CD14-positive monocyte (primary cell): ENCODE data around the gene TMEFF2. TPM values are rescaled to one million over a fixed set of nuclear protein-coding genes. Genes with fewer than 3 reads are reported as not detected.

Experiments
- DNase-seq, 3 donors: peaks; one replicate each; pipeline ENCODE4 v3.0.0-alpha.2; 2011 to 2022
- H2AFZ ChIP-seq: 2 replicates; pipeline ENCODE4 v1.6.0; 2012; ENCODE audit warnings: mild to moderate bottlenecking, low read depth, low read length, inconsistent platforms; ENCODE audit not compliant: insufficient read depth, poor library complexity, severe bottlenecking
- H3K27ac ChIP-seq, 2 donors: 1 replicate in 1 of 2; 2 replicates in 1 of 2; pipeline ENCODE4 v1.5.1; 2012 to 2013; ENCODE audit warnings: low read length in 2 of 2, control low read depth in 1 of 2, inconsistent platforms in 1 of 2, low read depth in 1 of 2, mild to moderate bottlenecking in 1 of 2
- H3K27me3 ChIP-seq, 2 donors: one replicate each; pipeline versions ENCODE4 v1.6.0 to v1.6.1; 2011 to 2013; ENCODE audit warnings: low read length in 2 of 2; ENCODE audit not compliant: control insufficient read depth in 2 of 2, insufficient read depth in 2 of 2
- H3K36me3 ChIP-seq, 2 donors: replicated peaks in 1 of 2; 1 replicate in 1 of 2; 2 replicates in 1 of 2; pipeline versions ENCODE4 v1.5.1 to v1.6.1; 2012 to 2013; ENCODE audit warnings: low read length in 2 of 2, control low read depth in 1 of 2, inconsistent platforms in 1 of 2, mild to moderate bottlenecking in 1 of 2; ENCODE audit not compliant: insufficient read depth in 2 of 2, control insufficient read depth in 1 of 2
- H3K4me1 ChIP-seq, 2 donors: 1 replicate in 1 of 2; 2 replicates in 1 of 2; pipeline versions ENCODE4 v1.5.1 to v1.6.1; 2012 to 2013; ENCODE audit warnings: low read length in 2 of 2, control low read depth in 1 of 2, inconsistent platforms in 1 of 2, mild to moderate bottlenecking in 1 of 2, moderate library complexity in 1 of 2; ENCODE audit not compliant: insufficient read depth in 2 of 2, control insufficient read depth in 1 of 2
- H3K4me2 ChIP-seq: replicated peaks from 2 replicates; pipeline ENCODE3; 2012; ENCODE audit warnings: low read length, moderate library complexity, mild to moderate bottlenecking; ENCODE audit not compliant: poor library complexity, severe bottlenecking; ENCODE audit errors: extremely low read depth
- H3K4me3 ChIP-seq, 3 experiments: fragments of 200-600 bp in 1 of 3; sonication (generic) in 1 of 3; replicated peaks in 1 of 3; 1 replicate in 2 of 3; 2 replicates in 1 of 3; pipeline ENCODE4 v1.5.1; 2011 to 2013; ENCODE audit warnings: low read length in 3 of 3, mild to moderate bottlenecking in 3 of 3, control low read depth in 2 of 3, low read depth in 2 of 3, inconsistent platforms in 1 of 3, moderate library complexity in 1 of 3
- H3K79me2 ChIP-seq: 2 replicates; pipeline ENCODE4 v1.6.0; 2012; ENCODE audit warnings: mild to moderate bottlenecking, control low read depth, inconsistent platforms, low read length, moderate library complexity; ENCODE audit not compliant: insufficient read depth
- H3K9ac ChIP-seq: 2 replicates; pipeline ENCODE4 v1.6.0; 2017; ENCODE audit warnings: low read length, mild to moderate bottlenecking; ENCODE audit not compliant: insufficient read depth, poor library complexity, severe bottlenecking
- H3K9me3 ChIP-seq, 2 donors: replicated peaks in 1 of 2; 1 replicate in 1 of 2; 2 replicates in 1 of 2; pipeline versions ENCODE4 v1.5.1 to v1.6.1; 2012 to 2013; ENCODE audit warnings: low read length in 2 of 2, control low read depth in 1 of 2; ENCODE audit not compliant: control insufficient read depth in 1 of 2, insufficient read depth in 1 of 2
- H4K20me1 ChIP-seq: 2 replicates; pipeline ENCODE4 v1.6.0; 2012; ENCODE audit warnings: mild to moderate bottlenecking, low read length, control low read depth, moderate library complexity; ENCODE audit not compliant: insufficient read depth
- H3K27ac Mint-ChIP-seq, 7 donors: one replicate each; pipeline ENCODE4 v1.8.0; 2020; ENCODE audit warnings: mild to moderate bottlenecking in 7 of 7, mixed read lengths in 7 of 7, moderate library complexity in 6 of 7, inconsistent platforms in 2 of 7
- H3K27me3 Mint-ChIP-seq, 3 donors: one replicate each; pipeline ENCODE4 v1.8.0; 2021 to 2022; ENCODE audit warnings: low read depth in 3 of 3, mild to moderate bottlenecking in 3 of 3, mixed read lengths in 3 of 3, moderate library complexity in 3 of 3, inconsistent platforms in 1 of 3
- H3K36me3 Mint-ChIP-seq, 2 donors: one replicate each; pipeline ENCODE4 v1.8.0; 2020; ENCODE audit warnings: mixed read lengths in 2 of 2, inconsistent platforms in 1 of 2, mild to moderate bottlenecking in 1 of 2
- H3K4me1 Mint-ChIP-seq: one replicate; pipeline ENCODE4 v1.8.0; 2020; ENCODE audit warnings: mild to moderate bottlenecking, mixed read lengths
- H3K4me3 Mint-ChIP-seq, 2 donors: one replicate each; pipeline ENCODE4 v1.8.0; 2020; ENCODE audit warnings: mild to moderate bottlenecking in 2 of 2, mixed read lengths in 2 of 2, moderate library complexity in 1 of 2
- H3K9me3 Mint-ChIP-seq, 7 donors: one replicate each; pipeline ENCODE4 v1.8.0; 2020 to 2022; ENCODE audit warnings: mixed read lengths in 7 of 7, mild to moderate bottlenecking in 6 of 7, moderate library complexity in 6 of 7, inconsistent platforms in 2 of 7
- CTCF ChIP-seq: fragments of 200-600 bp; IDR thresholded peaks from one replicate; pipeline ENCODE4 v1.8.0; 2022; ENCODE audit warnings: antibody characterized with exemption, mild to moderate bottlenecking
- WGBS: methylation state at CpG from one replicate; pipeline ENCODE4 v1.1.5; 2013; ENCODE audit warnings: missing lambda C conversion rate; ENCODE audit not compliant: insufficient coverage; 5-methylcytosine and 5-hydroxymethylcytosine counted together
- intact Hi-C, 2 donors: fragments of 100-400 bp; cut with micrococcal nuclease; formaldehyde crosslinking; loops; one replicate each; pipeline versions ENCODE4 v1.15.0 to v1.15.1; 2023
- polyA plus RNA-seq, 3 donors: library from polyadenylated mRNA; depleted of rRNA in 1 of 3; unstranded in 2 of 3; stranded (reverse) in 1 of 3; fragments of 300-500 nt in 2 of 3; fragments of >200 nt in 1 of 3; fragmentation: Illumina TruSeq in 2 of 3; gene quantifications; 1 replicate in 2 of 3; 2 replicates in 1 of 3; pipeline ENCODE4 v1.2.3, GENCODE V29; 2012 to 2021

Gene TMEFF2
- polyA plus RNA-seq, 3 donors: not detected

DNA sequence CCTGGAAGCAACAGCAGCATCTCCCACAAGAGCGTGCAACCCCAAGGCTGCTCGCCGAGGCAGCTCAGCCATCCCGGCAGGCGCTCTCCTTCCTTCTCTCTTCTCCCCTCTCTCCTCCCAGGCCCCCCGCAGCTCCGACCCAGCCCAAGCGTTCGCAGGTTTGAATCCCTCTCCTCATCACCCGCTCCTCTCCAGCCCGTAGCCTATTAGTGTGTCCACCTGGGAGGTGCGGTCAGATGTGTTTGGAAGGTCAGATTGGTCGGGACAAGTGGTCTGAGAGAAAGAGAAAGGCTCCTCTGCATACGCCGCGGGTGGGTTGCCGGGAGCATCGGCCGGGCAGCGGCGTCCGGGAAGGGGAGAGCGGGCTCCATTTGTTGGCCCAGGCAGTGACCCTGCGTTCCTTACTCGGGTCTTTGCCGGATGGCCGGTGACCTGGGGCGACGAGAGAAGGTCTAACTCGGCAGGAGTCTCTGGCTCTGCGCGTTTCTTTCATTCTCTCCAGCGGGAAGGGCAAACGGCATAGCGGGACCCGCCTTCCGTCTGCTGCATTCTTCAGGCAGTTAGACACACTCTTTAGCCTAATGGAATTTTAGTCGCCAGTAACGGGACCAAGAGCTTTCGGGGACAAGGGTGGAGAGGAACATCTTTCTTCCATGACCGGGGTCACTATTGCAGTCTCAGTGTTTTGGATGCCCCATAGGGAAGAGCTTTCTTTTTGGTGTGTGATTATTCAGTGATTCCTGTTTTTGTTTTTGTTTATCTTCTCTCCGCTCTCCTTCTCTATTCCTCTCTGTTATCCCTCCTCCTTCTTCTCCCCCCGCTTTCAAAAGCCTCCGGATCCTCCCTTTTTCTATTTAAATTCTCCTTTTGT, 1.1 kb upstream of the TMEFF2 start:
- Mint-ChIP-seq H3K27me3 (peaks cover 57 to 71% (median 62%) of the 10 kb centered on the region in 3 donors), H3K4me3 (peak overlapping the region; percentile 81 to 97), H3K36me3 (peaks cover 5 to 11% of the 10 kb centered on the region in 2 donors), H3K4me1 (peaks cover 39% of the 10 kb centered on the region), H3K9me3 (peaks cover 0 to 30% (median 13%) of the 10 kb centered on the region in 7 donors), H3K27ac (no peak overlapping the region)
- Histone ChIP-seq H3K27me3 (peaks cover 67 to 75% of the 10 kb centered on the region in 2 donors), H3K4me1 (peaks cover 26 to 29% of the 10 kb centered on the region in 2 donors), H3K36me3 (no peaks in the 10 kb centered on the region), H3K9ac (peak overlapping the region; percentile 25), H3K9me3 (peaks cover 0 to 25% of the 10 kb centered on the region in 2 donors), H3K79me2 (no peaks in the 10 kb centered on the region), H4K20me1 (no peaks in the 10 kb centered on the region), H3K4me3 (peak overlapping the region; percentile 3 to 73 (median 14)), H3K4me2 (peak overlapping the region; percentile 68), H2AFZ (peak overlapping the region; percentile 62), H3K27ac (no peak overlapping the region)
- WGBS: 2% methylated on average over 32 of the region's 44 CpGs
- no peak for TF ChIP-seq CTCF
- DNase-seq: peak in 1 of 3 donors; percentile 5
- intact Hi-C loops: no loop called here

GRCh38 chr2:192194265-192194865, 368 bp downstream of the TMEFF2 start:
- peaks cover 39% of the 10 kb centered on the region for H3K4me1 Mint-ChIP-seq
- Histone ChIP-seq H4K20me1 (no peaks in the 10 kb centered on the region), H3K27ac (no peak overlapping the region), H3K4me2 (peak overlapping the region; percentile 68), H3K9ac (no peak overlapping the region), H3K9me3 (peaks cover 0 to 25% of the 10 kb centered on the region in 2 donors), H3K27me3 (peaks cover 67 to 78% of the 10 kb centered on the region in 2 donors), H2AFZ (peak overlapping the region; percentile 53), H3K36me3 (no peaks in the 10 kb centered on the region), H3K4me1 (peaks cover 26 to 29% of the 10 kb centered on the region in 2 donors), H3K4me3 (peak overlapping the region in 1 of 3 experiments; percentile 73), H3K79me2 (no peaks in the 10 kb centered on the region)
- peak overlapping the region in 1 of 7 donors; percentile 10 for H3K27ac Mint-ChIP-seq
- 2% methylated on average over 48 of the region's 48 CpGs for WGBS
- H3K36me3 Mint-ChIP-seq: peaks cover 5 to 11% of the 10 kb centered on the region in 2 donors
- peak overlapping the region; percentile 81 to 97 for H3K4me3 Mint-ChIP-seq
- TF ChIP-seq CTCF: no peak
- peaks cover 0 to 30% (median 13%) of the 10 kb centered on the region in 7 donors for H3K9me3 Mint-ChIP-seq
- H3K27me3 Mint-ChIP-seq: peaks cover 58 to 67% (median 62%) of the 10 kb centered on the region in 3 donors
- intact Hi-C loops: no loop called here
- peak in 1 of 3 donors; percentile 4 for DNase-seq
